Colonic mucosa (tissue), 4 donors: Measurements from ENCODE around the gene TMEM163. TPM values are rescaled to one million over a fixed set of nuclear protein-coding genes. Genes with fewer than 3 reads are reported as not detected.

Experiments used
- DNase-seq: peaks from one replicate; pipeline ENCODE4 v3.0.0-alpha.2; 2020
- H3K27ac ChIP-seq: fragments of 200-600 bp; one replicate; pipeline ENCODE4 v1.8.0; 2021
- H3K27me3 ChIP-seq: fragments of 200-600 bp; one replicate; pipeline ENCODE4 v1.8.0; 2021
- H3K36me3 ChIP-seq: fragments of 200-600 bp; one replicate; pipeline ENCODE4 v1.8.0; 2021
- H3K4me1 ChIP-seq: fragments of 200-600 bp; one replicate; pipeline ENCODE4 v1.8.0; 2021; ENCODE audit warnings: mild to moderate bottlenecking
- H3K4me3 ChIP-seq: fragments of 200-600 bp; one replicate; pipeline ENCODE4 v1.8.0; 2021
- H3K9ac ChIP-seq, 2 donors: one replicate each; pipeline ENCODE4 v1.7.0; 2013; ENCODE audit warnings: control low read depth in 2 of 2, low read depth in 2 of 2, low read length in 2 of 2
- H3K9me3 ChIP-seq: fragments of 200-600 bp; one replicate; pipeline ENCODE4 v1.8.0; 2021
- CTCF ChIP-seq: fragments of 200-600 bp; IDR thresholded peaks from one replicate; pipeline ENCODE4 v1.8.0; 2022; ENCODE audit warnings: antibody characterized with exemption, mild to moderate bottlenecking
- intact Hi-C: fragments of 100-400 bp; cut with DNase I; formaldehyde crosslinking; loops from one replicate; pipeline ENCODE4 v1.14.1; 2022
- total RNA-seq, 2 donors: library from RNA; stranded (reverse); fragmentation: NEBNext Ultra II Directional in 1 of 2; extraction: Animal tissue kit (Norgen Biotek cat#: 25700) in 1 of 2; gene quantifications; one replicate each; pipeline ENCODE4 v1.2.1, GENCODE V29; 2021
- donor health status: healthy.
- donor health status: DM: no; HTN: no; CAD: no.
- donor health status: DM: no; HTN: no; CAD: no.

The TMEM163 gene
- total RNA-seq, 2 donors from 2014 or later, result 0.29 TPM; not detected in 1

DNA sequence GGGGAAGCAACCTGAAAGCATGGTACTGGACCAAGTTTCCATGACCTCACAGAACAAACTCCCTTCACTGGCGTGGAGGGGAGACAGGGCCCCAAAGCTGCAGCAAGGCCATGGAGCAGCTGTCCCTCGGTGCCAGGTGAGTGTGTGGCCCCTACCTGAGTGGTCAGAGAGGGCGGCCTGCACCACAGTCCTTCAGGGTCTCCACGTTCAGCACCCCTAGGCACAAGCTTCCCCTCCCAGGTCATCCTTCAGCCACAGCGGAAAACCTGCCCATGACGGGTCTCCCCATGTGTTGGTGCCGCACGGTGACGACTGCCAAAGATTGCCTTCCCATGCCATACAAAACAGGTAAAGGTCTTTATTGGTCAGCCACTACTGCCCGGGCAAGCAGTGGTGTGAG is 263.4 kb downstream of the TMEM163 start:
- Histone ChIP-seq H3K9ac (no peak overlapping the region), H3K4me1 (no peaks in the 10 kb centered on the region), H3K27ac (no peak overlapping the region), H3K4me3 (no peak overlapping the region), H3K36me3 (no peaks in the 10 kb centered on the region), H3K9me3 (no peaks in the 10 kb centered on the region), H3K27me3 (no peaks in the 10 kb centered on the region)
- DNase-seq, result no peak
- no peak for TF ChIP-seq CTCF
- intact Hi-C loops, result loop anchor here (10.0 kb wide), 1 partner anchor 459 kb away; the partner anchor contains the start of gene CCNT2

DNA sequence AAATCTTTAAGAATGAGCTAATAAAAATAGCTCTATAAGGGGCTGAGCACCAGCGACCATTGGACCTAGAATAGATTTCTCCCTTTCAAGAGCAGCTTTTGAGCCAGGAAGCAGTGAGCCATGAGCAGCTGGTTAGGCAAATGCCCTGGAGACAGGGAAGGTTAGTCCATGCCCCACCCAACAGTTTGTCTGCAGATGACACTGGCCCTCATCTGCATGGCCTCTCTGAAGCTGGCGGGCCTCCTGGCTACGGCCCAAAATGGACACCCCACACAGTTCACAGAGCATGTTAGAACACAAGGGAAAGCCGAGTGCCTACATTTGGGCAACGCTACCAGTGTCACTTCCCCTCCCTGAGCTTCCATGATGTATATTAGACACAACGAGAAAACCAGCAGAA is 263.9 kb downstream of the TMEM163 start:
- no peak for TF ChIP-seq CTCF
- DNase-seq, result no peak
- no peaks in the 10 kb centered on the region for H3K4me1 ChIP-seq
- no peak overlapping the region for H3K27ac ChIP-seq
- intact Hi-C loops, result loop anchor here (10.0 kb wide), 1 partner anchor 460 kb away; the partner anchor contains the start of gene CCNT2
- H3K27me3 ChIP-seq, result no peaks in the 10 kb centered on the region
- no peaks in the 10 kb centered on the region for H3K9me3 ChIP-seq
- no peak overlapping the region for H3K9ac ChIP-seq
- no peaks in the 10 kb centered on the region for H3K36me3 ChIP-seq
- H3K4me3 ChIP-seq, result no peak overlapping the region

DNA sequence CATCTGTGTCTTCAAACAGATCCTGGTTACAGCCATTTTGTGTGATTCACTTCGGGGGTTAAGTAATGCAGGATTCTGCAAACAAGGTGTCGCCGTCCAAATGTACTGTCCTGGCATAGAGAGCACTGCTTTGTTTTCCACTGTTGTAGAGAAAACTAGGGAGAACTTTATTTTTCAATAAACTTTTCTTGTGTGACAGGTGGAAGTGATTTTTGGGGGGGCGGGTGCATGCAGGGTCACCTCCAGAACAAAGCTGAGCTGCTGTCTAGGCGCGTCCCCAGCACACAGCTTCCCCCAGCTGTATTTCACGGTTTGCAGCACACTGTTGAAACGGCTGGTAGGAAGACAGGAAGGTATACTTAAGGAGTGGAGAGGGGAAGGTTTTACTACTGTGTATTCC is 264.4 kb downstream of the TMEM163 start:
- no peak for DNase-seq

DNA sequence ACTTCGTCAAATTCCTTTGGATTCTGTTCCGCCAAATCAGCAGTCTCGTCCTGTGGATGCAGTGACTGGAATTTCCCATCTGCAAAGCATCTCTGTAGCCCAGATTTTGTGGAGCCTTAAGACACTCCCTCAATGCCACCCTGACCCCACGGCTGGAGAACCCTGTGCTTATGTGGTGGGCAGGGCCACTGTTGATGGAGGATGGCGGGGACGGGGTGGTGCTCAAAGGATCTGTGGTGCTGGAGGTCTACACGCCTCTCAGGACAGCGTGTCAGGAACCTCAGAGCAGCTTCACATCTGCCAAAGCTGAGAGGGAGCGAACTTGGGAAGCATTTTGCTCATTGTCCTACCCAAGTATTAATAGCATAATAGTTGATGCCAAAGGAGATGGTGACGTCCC is 264.8 kb downstream of the TMEM163 start:
- Histone ChIP-seq H3K27ac (no peak overlapping the region), H3K9ac (no peak overlapping the region), H3K4me3 (no peak overlapping the region), H3K4me1 (no peaks in the 10 kb centered on the region), H3K9me3 (no peaks in the 10 kb centered on the region), H3K36me3 (no peaks in the 10 kb centered on the region), H3K27me3 (no peaks in the 10 kb centered on the region)
- no peak for DNase-seq
- no peak for TF ChIP-seq CTCF
- intact Hi-C loops, result loop anchor here (10.0 kb wide), 1 partner anchor 461 kb away; the partner anchor contains the start of gene CCNT2

More for the DNA sequence above, 264.4 kb downstream of the TMEM163 start:
- no peaks in the 10 kb centered on the region for H3K27me3 ChIP-seq
- intact Hi-C loops, result loop anchor here (10.0 kb wide), 1 partner anchor 460 kb away; the partner anchor contains the start of gene CCNT2
- H3K27ac ChIP-seq, result no peak overlapping the region
- H3K4me1 ChIP-seq, result no peaks in the 10 kb centered on the region
- TF ChIP-seq CTCF, result no peak
- H3K4me3 ChIP-seq, result no peak overlapping the region
- H3K9ac ChIP-seq, result no peak overlapping the region
- H3K9me3 ChIP-seq, result no peaks in the 10 kb centered on the region
- H3K36me3 ChIP-seq, result no peaks in the 10 kb centered on the region

- no peak overlapping the region for H3K27ac ChIP-seq
- intact Hi-C loops, result loop anchor here (10.0 kb wide), 1 partner anchor 461 kb away; the partner anchor contains the start of gene CCNT2
- H3K4me1 ChIP-seq, result no peaks in the 10 kb centered on the region
- DNase-seq, result no peak
- no peaks in the 10 kb centered on the region for H3K27me3 ChIP-seq
- no peak overlapping the region for H3K9ac ChIP-seq
- H3K9me3 ChIP-seq, result no peaks in the 10 kb centered on the region
- no peak for TF ChIP-seq CTCF
- H3K36me3 ChIP-seq, result no peaks in the 10 kb centered on the region
- H3K4me3 ChIP-seq, result no peak overlapping the region
These were observed 265.3 kb downstream of the TMEM163 start for GRCh38 chr2:134453476-134453875.
